BJ (cell line): Measurements from ENCODE around the gene LGALS12. TPM values are rescaled to one million over a fixed set of nuclear protein-coding genes. Genes with fewer than 3 reads are reported as not detected.
"Not testable (repeated sequence)": the region's sequence is repeated elsewhere in the genome, so short reads cannot be mapped to it uniquely, and the experiment has no call there.

Experiments
- CTCF ChIA-PET: fragments of 350-600 bp; formaldehyde crosslinking; extraction: SDS; loops from one replicate; lab custom pipeline; 2021; ENCODE audit warnings: antibody characterized with exemption, inconsistent platforms; lab: Yijun Ruan, JAX
- POLR2A ChIA-PET: fragments of 300-600 bp; sonication (Branson Sonifier 250); formaldehyde crosslinking; extraction: SDS; loops from one replicate; lab custom pipeline; 2021; ENCODE audit warnings: antibody characterized with exemption; lab: Charles Lee
- DNase-seq: peaks from one replicate; pipeline ENCODE4 v3.0.0-alpha.2; 2011; ENCODE audit warnings: low read depth
- H3K27me3 ChIP-seq: 2 replicates; pipeline ENCODE4 v1.6.0; 2011; ENCODE audit warnings: low read length; ENCODE audit not compliant: control insufficient read depth, insufficient read depth
- H3K36me3 ChIP-seq: 2 replicates; pipeline ENCODE4 v1.5.1; 2011; ENCODE audit warnings: low read length; ENCODE audit not compliant: control insufficient read depth, insufficient read depth
- H3K4me3 ChIP-seq: 2 replicates; pipeline ENCODE4 v1.5.1; 2011; ENCODE audit warnings: low read depth, mild to moderate bottlenecking, control low read depth, low read length
- CTCF ChIP-seq: IDR thresholded peaks from 2 replicates; pipeline ENCODE4 v1.5.1; 2011; ENCODE audit warnings: low read depth, mild to moderate bottlenecking, control low read depth, inconsistent platforms, low read length, moderate library complexity; ENCODE audit not compliant: insufficient read depth
- polyA plus RNA-seq: library from polyadenylated mRNA; depleted of rRNA; stranded (reverse); fragments of >200 nt; gene quantifications from 2 replicates; pipeline ENCODE4 v1.2.3, GENCODE V29; 2011

The LGALS12 gene
- polyA plus RNA-seq, 1 experiment: not detected

GRCh38 chr11:63523151-63523550 lies 17.3 kb downstream of the LGALS12 start:
- Histone ChIP-seq H3K27me3 (no peaks in the 10 kb centered on the region; the same call in 1 of the 2 replicates), H3K4me3 (no peak overlapping the region), H3K36me3 (no peaks in the 10 kb centered on the region)
- ChIA-PET CTCF (interaction anchor here (1.2 kb wide), 1 partner anchor 28 kb away, joined by 3 read pairs; no protein-coding TSS in a partner anchor), POLR2A (no interaction called here)
- TF ChIP-seq CTCF: no peak
- DNase-seq: no peak

DNA sequence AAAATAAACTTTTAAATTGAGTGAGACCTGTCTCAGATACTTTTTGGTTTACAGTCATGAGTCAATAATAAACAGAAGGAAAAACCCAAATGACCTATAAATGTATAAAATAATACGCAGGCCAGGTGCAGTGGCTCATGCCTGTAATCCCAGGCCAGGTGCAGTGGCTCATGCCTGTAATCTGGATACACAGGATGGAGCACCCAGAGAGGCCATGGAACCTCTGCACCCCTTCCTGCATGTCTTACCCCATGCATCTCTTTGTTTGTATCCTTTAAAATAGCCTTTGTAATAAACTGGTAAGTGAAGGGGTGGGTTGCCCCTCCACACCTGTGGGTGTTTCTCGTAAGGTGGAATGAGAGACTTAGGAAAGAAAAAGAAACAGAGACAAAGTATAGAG lies 21.8 kb downstream of the LGALS12 start:
- no peak for TF ChIP-seq CTCF
- Histone ChIP-seq H3K27me3 (no peaks in the 10 kb centered on the region), H3K36me3 (no peaks in the 10 kb centered on the region), H3K4me3 (no peak overlapping the region)
- ChIA-PET POLR2A (no interaction called here), CTCF (no interaction called here)
- no peak for DNase-seq

DNA sequence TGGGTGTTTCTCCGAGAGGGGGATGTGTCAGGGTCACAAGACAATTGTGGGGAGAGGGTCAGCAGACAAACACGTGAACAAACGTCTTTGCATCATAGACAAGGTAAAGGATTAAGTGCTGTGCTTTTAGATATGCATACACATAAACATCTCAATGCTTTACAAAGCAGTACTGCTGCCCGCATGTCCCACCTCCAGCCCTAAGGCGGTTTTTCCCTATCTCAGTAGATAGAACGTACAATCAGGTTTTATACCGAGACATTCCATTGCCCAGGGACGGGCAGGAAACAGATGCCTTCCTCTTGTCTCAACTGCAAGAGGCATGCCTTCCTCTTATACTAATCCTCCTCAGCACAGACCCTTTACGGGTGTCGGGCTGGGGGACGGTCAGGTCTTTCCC lies 22.3 kb downstream of the LGALS12 start:
- H3K27me3 ChIP-seq, H3K36me3 ChIP-seq, CTCF ChIA-PET, POLR2A ChIA-PET, DNase-seq, H3K4me3 ChIP-seq: not testable (repeated sequence)

DNA sequence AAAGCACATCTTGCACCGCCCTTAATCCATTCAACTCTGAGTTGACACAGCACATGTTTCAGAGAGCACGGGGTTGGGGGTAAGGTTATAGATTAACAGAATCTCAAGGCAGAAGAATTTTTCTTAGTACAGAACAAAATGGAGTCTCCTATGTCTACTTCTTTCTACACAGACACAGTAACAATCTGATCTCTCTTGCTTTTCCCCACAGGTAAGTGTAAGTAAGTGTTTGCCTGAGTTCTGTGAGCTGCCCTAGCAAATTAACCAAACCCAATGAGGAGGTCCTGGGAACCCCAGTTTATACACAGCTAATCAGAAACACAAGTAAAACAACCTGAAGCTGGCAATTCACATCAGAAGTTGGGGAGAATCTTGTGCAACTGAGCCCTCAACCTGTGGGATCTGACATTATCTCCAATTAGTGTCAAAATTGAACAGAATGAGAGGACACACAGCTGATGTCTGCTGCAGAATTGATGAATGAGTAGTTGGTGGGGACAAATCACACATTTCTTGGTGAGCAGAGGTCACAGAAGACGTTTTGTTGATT lies 22.9 kb downstream of the LGALS12 start:
- H3K27me3 ChIP-seq, POLR2A ChIA-PET, H3K4me3 ChIP-seq, CTCF ChIA-PET, DNase-seq, H3K36me3 ChIP-seq: not testable (repeated sequence)

DNA sequence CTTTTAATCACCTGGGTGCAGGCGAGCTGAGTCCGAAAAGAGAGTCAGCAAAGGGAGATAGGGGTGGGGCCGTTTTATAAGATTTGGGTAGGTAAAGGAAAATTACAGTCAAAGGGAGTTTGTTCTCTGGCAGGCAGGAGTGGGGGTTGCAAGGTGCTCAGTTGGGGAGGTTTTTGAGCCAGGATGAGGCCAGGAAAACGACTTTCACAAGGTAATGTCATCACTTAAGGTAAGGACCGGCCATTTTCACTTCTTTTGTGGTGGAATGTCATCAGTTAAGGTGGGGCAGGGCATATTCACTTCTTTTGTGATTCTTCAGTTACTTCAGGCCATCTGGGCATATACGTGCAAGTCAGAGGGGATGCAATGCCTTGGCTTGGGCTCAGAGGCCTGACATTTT lies 23.5 kb downstream of the LGALS12 start:
- H3K36me3 ChIP-seq, POLR2A ChIA-PET, CTCF ChIA-PET, DNase-seq, H3K27me3 ChIP-seq, H3K4me3 ChIP-seq: not testable (repeated sequence)

DNA sequence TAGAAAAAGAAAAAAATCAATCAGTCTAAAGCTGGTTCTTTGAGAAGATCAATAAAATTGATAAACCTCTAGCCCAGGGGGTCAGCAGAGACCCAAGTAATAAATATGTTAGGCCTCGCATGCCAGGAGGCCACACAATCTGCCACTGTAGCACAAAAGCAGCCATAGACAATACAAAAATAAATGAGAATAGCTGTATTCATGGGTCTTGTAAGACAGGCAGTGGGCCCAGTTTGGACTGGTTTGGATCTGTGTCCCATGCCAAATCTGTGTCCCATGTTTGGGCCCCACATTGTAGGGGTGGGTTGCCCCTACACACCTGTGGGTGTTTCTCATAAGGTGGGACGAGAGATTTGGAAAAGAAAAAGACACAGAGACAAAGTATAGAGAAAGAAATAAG lies 24.1 kb downstream of the LGALS12 start:
- no peak overlapping the region for H3K4me3 ChIP-seq
- POLR2A ChIA-PET: no interaction called here
- H3K27me3 ChIP-seq: no peaks in the 10 kb centered on the region
- DNase-seq: no peak
- no peak for TF ChIP-seq CTCF
- CTCF ChIA-PET: no interaction called here
- H3K36me3 ChIP-seq: no peaks in the 10 kb centered on the region

DNA sequence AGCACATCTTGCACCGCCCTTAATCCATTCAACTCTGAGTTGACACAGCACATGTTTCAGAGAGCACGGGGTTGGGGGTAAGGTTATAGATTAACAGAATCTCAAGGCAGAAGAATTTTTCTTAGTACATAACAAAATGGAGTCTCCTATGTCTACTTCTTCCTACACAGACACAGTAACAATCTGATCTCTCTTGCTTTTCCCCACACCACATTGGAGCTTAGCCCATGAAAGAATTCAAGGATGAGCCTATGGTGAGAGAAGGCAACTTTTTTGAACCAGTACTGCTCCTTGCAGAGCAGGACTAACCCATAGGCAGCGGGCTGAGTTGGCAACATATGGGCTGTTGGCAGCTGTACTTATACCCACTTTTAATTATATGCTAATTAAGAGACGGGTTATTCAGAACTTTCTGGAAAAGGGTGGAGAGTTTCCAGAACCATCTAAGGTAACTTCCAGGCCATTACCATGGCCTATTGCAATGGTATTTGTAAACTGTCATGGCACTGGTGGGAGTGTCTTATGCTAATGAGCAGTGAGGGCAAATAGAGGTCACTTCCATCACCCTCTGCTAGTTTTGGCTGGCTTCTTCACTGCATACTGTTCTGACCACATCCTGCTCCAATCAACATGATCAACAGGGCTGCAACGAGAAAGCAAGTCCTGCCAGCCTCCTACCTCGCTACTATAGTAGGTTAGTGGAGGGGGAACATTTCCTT lies 25.3 kb downstream of the LGALS12 start:
- peak; percentile 56 for DNase-seq
- POLR2A ChIA-PET, H3K36me3 ChIP-seq, H3K27me3 ChIP-seq, CTCF ChIA-PET, H3K4me3 ChIP-seq: not testable (repeated sequence)
